ENCODE results near the gene RASGRF1.

DNA sequence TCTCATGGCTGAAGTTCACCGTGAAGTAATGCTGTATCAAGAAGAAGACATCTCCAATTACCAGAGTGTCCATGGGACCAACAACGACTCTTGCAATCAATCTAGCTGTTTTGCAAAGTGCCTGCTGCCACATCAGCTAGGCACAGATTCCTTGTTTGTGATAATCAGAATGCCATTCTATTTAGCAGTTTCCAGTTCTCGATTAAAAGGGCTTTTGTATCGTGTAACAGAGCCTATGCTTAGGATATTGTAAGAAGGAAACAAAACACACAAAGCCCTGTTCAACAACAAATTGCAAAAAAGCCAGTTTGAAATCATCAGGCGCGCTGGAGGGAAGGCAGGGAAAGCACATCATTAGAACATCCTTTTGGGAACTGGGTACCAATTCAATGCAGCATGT is 26.1 kb downstream of the RASGRF1 start:
- no peak for TF ChIP-seq POLR2AphosphoS5 (IDR thresholded peaks at IDR 0.05; ENCODE audit: borderline replicate concordance, low read depth, low read length)
- TF ChIP-seq EZH2 (IDR thresholded peaks at IDR 0.05), result no peak
- TF ChIP-seq FOXP2 (optimal IDR thresholded peaks at IDR 0.05; ENCODE audit: control extremely low read depth, extremely low read length, insufficient read depth), result no peak

Measured in SK-N-MC (cell line).